DOHH2 (cell line): Measurements from ENCODE around the gene ACHE.
A peak's percentile ranks its signal among the peaks of the same experiment; 100 is the strongest.

Experiments
- H3F3A ChIP-seq: fragments of 200-600 bp; sonication (generic), shearing (Covaris generic); 2 replicates; pipeline ENCODE4 v1.6.0; 2016; ENCODE audit warnings: antibody characterized with exemption, mild to moderate bottlenecking; ENCODE audit not compliant: control insufficient read depth, insufficient read depth
- H3K27ac ChIP-seq: fragments of 200-600 bp; sonication (generic); 2 replicates; pipeline ENCODE4 v1.5.1; 2014; ENCODE audit warnings: low read depth, mild to moderate bottlenecking, low read length, moderate library complexity
- H3K27me3 ChIP-seq: fragments of 200-600 bp; sonication (generic); 2 replicates; pipeline ENCODE4 v1.6.1; 2014; ENCODE audit warnings: mild to moderate bottlenecking, low read length, mixed read lengths; ENCODE audit not compliant: control insufficient read depth
- H3K36me3 ChIP-seq: fragments of 200-600 bp; sonication (generic); 2 replicates; pipeline ENCODE4 v1.6.1; 2014; ENCODE audit warnings: mild to moderate bottlenecking, low read length, moderate library complexity, mixed read lengths; ENCODE audit not compliant: control insufficient read depth
- H3K4me1 ChIP-seq: fragments of 200-600 bp; sonication (generic); 2 replicates; pipeline ENCODE4 v1.6.1; 2014; ENCODE audit warnings: mild to moderate bottlenecking, low read length, mixed read lengths; ENCODE audit not compliant: control insufficient read depth
- H3K4me2 ChIP-seq: fragments of 200-600 bp; sonication (generic); 2 replicates; pipeline ENCODE4 v1.6.0; 2014; ENCODE audit warnings: mild to moderate bottlenecking, low read length, moderate library complexity
- H3K4me3 ChIP-seq: fragments of 200-600 bp; sonication (generic); 2 replicates; pipeline ENCODE4 v1.5.1; 2014; ENCODE audit warnings: mild to moderate bottlenecking, low read length, mixed read lengths
- H3K79me2 ChIP-seq: fragments of 200-600 bp; sonication (generic); 2 replicates; pipeline ENCODE4 v1.6.1; 2014; ENCODE audit warnings: mild to moderate bottlenecking, low read length, mixed read lengths; ENCODE audit not compliant: control insufficient read depth
- H3K9me2 ChIP-seq: fragments of 200-600 bp; sonication (generic); replicated peaks from 2 replicates; pipeline ENCODE4 v1.6.1; 2014; ENCODE audit warnings: mild to moderate bottlenecking, low read length, mixed read lengths; ENCODE audit not compliant: control insufficient read depth
- H3K9me3 ChIP-seq: fragments of 200-600 bp; sonication (generic); 2 replicates; pipeline ENCODE4 v1.6.1; 2014; ENCODE audit warnings: antibody characterized with exemption, low read length, mixed read lengths; ENCODE audit not compliant: control insufficient read depth, insufficient read depth
- H4K20me1 ChIP-seq: fragments of 200-600 bp; sonication (generic); 2 replicates; pipeline ENCODE4 v1.6.0; 2014; ENCODE audit warnings: low read depth, mild to moderate bottlenecking, antibody characterized with exemption, low read length, moderate library complexity; ENCODE audit not compliant: control insufficient read depth, insufficient read depth
- EZH2phosphoT487 ChIP-seq: fragments of 200-600 bp; sonication (generic); IDR thresholded peaks from 2 replicates; pipeline ENCODE4 v1.6.1; 2017; ENCODE audit warnings: borderline replicate concordance, mild to moderate bottlenecking, antibody characterized with exemption, low read length, moderate library complexity, mixed read lengths
- TF ChIP-seq, protein P1 (sequence below): fragments of 200-600 bp; sonication (generic); IDR thresholded peaks from one replicate; pipeline ENCODE4 v1.5.1; 2014; ENCODE audit warnings: antibody characterized with exemption, mild to moderate bottlenecking, low read depth, low read length; ENCODE audit not compliant: poor library complexity, severe bottlenecking

Gene ACHE

DNA sequence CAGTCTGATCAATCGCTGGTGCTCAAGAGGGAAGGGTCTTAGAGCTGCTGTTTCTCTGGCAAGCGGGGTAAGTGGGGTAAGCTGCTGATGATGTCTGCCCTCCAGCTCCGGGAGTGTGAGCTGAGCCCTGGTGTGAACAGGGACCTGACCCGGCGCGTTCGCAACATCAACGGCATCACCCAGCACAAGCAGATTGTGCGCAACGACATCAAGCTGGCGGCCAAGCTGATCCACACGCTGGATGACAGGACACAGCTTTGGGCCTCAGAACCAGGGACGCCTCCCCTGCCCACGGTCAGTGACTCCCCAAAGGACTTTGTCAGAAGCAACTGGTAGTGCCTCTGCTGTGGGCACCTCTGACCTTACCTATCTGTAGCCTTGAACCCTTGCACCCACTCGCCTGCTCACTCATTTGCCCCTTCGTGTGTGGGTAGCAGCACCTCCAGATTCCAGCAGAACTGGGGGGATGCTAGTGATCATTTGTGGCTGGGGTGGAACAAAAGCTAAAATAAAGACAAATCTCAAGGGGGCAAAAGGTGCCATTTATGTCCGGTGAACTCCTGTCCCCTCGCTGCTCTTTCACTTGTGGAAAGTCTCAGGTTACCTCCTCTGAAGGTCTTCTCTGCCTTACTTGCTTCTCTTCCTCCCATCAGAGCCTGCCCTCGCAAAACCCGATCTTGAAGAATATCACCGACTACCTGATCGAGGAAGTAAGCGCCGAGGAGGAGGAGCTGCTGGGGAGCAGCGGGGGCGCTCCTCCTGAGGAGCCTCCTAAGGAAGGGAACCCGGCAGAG, 9.3 kb downstream of the ACHE start:
- peaks cover 11% of the 10 kb centered on the region for H3K27me3 ChIP-seq
- peak overlapping the region; percentile 81 for H3K27ac ChIP-seq
- peak overlapping the region; percentile 85 for H3K4me2 ChIP-seq
- H3K4me3 ChIP-seq: peak overlapping the region; percentile 49
- peaks cover 29% of the 10 kb centered on the region for H3F3A ChIP-seq
- peaks cover 13% of the 10 kb centered on the region; the same call in 1 of the 2 replicates for H4K20me1 ChIP-seq
- peaks cover 61% of the 10 kb centered on the region for H3K4me1 ChIP-seq
- H3K79me2 ChIP-seq: peaks cover 27% of the 10 kb centered on the region
- TF ChIP-seq, protein P1, sequence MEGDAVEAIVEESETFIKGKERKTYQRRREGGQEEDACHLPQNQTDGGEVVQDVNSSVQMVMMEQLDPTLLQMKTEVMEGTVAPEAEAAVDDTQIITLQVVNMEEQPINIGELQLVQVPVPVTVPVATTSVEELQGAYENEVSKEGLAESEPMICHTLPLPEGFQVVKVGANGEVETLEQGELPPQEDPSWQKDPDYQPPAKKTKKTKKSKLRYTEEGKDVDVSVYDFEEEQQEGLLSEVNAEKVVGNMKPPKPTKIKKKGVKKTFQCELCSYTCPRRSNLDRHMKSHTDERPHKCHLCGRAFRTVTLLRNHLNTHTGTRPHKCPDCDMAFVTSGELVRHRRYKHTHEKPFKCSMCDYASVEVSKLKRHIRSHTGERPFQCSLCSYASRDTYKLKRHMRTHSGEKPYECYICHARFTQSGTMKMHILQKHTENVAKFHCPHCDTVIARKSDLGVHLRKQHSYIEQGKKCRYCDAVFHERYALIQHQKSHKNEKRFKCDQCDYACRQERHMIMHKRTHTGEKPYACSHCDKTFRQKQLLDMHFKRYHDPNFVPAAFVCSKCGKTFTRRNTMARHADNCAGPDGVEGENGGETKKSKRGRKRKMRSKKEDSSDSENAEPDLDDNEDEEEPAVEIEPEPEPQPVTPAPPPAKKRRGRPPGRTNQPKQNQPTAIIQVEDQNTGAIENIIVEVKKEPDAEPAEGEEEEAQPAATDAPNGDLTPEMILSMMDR: no peak
- TF ChIP-seq EZH2phosphoT487: no peak
- no peaks in the 10 kb centered on the region for H3K9me3 ChIP-seq
- H3K9me2 ChIP-seq: no peaks in the 10 kb centered on the region
- peaks cover 78% of the 10 kb centered on the region for H3K36me3 ChIP-seq

DNA sequence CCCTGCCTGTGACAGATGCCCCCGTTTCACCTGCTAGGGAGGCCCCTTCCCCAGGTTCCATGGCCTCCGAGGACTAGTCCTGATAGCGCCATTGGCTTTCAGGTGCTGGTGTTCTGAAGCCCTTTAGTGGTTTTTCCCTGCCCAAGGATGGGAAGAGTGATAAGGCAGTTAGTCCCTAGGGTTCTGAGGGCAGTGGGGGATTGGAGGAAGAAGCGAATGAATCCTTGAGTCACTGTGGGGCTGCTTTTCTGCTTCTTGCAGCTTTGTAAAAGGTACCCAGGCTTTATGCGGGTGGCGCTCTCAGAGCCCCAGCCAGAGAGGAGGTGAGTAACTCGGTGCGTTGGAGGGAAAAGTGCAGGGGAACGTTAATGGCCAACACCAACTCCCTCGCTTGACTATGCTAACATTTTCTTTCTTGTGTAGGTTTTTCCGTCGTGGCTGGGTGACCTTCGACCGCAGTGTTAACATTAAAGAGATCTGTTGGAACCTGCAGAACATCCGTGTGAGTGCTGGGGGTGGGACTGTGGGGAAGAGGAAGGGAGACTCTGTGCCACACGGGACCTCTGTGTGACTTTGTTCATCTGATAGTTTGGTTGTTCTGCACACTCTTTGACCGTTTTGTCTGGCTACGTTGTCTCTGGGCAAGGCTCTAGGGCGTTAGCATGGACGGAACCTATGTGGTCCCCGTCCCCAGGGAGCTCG, 10.1 kb downstream of the ACHE start:
- Histone ChIP-seq H3K4me2 (peak overlapping the region; percentile 85), H3K9me2 (no peaks in the 10 kb centered on the region), H3F3A (peaks cover 28% of the 10 kb centered on the region), H3K79me2 (peaks cover 35% of the 10 kb centered on the region), H3K4me3 (no peak overlapping the region), H3K4me1 (peaks cover 56% of the 10 kb centered on the region), H3K36me3 (peaks cover 85% of the 10 kb centered on the region), H3K27me3 (peaks cover 3% of the 10 kb centered on the region; the same call in 1 of the 2 replicates), H4K20me1 (peaks cover 13% of the 10 kb centered on the region; the same call in 1 of the 2 replicates), H3K27ac (no peak overlapping the region), H3K9me3 (no peaks in the 10 kb centered on the region)
- no peak for TF ChIP-seq EZH2phosphoT487

DNA sequence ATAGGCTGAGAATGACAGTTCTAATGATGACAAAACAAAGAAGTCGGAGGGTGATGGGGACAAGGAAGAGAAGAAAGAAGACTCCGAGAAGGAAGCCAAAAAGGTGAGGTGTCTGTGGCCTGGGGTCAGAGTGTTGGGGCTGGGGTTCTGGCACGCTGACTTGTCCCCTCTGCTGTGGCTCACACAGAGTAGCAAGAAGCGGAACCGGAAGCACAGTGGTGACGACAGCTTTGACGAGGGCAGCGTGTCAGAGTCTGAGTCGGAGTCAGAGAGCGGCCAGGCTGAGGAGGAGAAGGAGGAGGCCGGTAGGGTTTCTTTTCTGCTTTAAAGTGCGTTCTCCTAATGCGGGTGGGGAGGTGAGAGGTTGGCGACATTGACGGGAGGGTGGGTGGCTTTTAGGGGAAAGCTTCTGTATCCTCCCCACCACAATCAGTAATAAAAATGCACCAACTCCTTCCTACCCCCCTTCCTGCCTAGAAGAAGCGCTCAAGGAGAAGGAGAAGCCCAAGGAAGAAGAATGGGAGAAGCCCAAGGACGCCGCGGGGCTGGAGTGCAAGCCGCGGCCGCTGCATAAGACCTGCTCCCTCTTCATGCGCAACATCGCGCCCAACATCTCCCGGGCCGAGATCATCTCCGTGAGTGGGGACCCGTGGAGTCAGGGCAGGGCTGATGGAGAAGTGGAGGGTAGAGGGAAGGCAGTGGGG, 10.8 kb downstream of the ACHE start:
- no peaks in the 10 kb centered on the region for H3K27me3 ChIP-seq
- H3K36me3 ChIP-seq: peaks cover 92% of the 10 kb centered on the region
- H3K4me2 ChIP-seq: no peak overlapping the region
- H3K4me3 ChIP-seq: no peak overlapping the region
- H3K9me3 ChIP-seq: no peaks in the 10 kb centered on the region
- no peaks in the 10 kb centered on the region for H3K9me2 ChIP-seq
- no peak overlapping the region for H3K27ac ChIP-seq
- H3F3A ChIP-seq: peaks cover 28% of the 10 kb centered on the region
- H3K4me1 ChIP-seq: peaks cover 50% of the 10 kb centered on the region
- peaks cover 42% of the 10 kb centered on the region for H3K79me2 ChIP-seq
- TF ChIP-seq, protein P1: no peak
- no peak for TF ChIP-seq EZH2phosphoT487
- peaks cover 13% of the 10 kb centered on the region; the same call in 1 of the 2 replicates for H4K20me1 ChIP-seq
